RWPE2 (cell line): ENCODE measurements around the gene IGFBP3.

Source experiments
- ATAC-seq: fragments of 200-7000 bp; cut with Tn5 transposase; 3 replicates; pipeline ENCODE4 v1.9.1; 2021; ENCODE audit warnings: low read depth
- DNase-seq: peaks from one replicate; pipeline ENCODE4 v3.0.0-alpha.2; 2020; ENCODE audit warnings: low spot score
- H3K27ac ChIP-seq: fragments of 450-650 bp; 2 replicates; pipeline ENCODE4 v1.5.1; 2017; ENCODE audit warnings: mild to moderate bottlenecking; ENCODE audit not compliant: poor library complexity, severe bottlenecking
- H3K27me3 ChIP-seq: fragments of 250-450 bp; sonication (Bioruptor Pico); 2 replicates; pipeline ENCODE4 v1.5.1; 2021; ENCODE audit warnings: mild to moderate bottlenecking, moderate library complexity; ENCODE audit not compliant: insufficient read depth, poor library complexity, severe bottlenecking
- H3K36me3 ChIP-seq: fragments of 250-450 bp; sonication (Bioruptor Pico); 2 replicates; pipeline ENCODE4 v1.5.1; 2020; ENCODE audit warnings: low read depth, mild to moderate bottlenecking, moderate library complexity
- H3K4me1 ChIP-seq: fragments of 250-450 bp; sonication (Bioruptor Pico); 2 replicates; pipeline ENCODE4 v1.5.1; 2021; ENCODE audit warnings: mild to moderate bottlenecking, moderate library complexity; ENCODE audit not compliant: insufficient read depth, poor library complexity, severe bottlenecking
- H3K4me3 ChIP-seq: fragments of 250-450 bp; sonication (Bioruptor Pico); 2 replicates; pipeline ENCODE4 v1.5.1; 2021; ENCODE audit warnings: mild to moderate bottlenecking, moderate library complexity; ENCODE audit not compliant: severe bottlenecking
- H3K9me3 ChIP-seq: fragments of 250-450 bp; sonication (Bioruptor Pico); 2 replicates; pipeline ENCODE4 v1.5.1; 2021; ENCODE audit warnings: mild to moderate bottlenecking, moderate library complexity; ENCODE audit not compliant: severe bottlenecking
- CTCF ChIP-seq: fragments of 450-650 bp; IDR thresholded peaks from one replicate; pipeline ENCODE4 v1.5.1; 2017; ENCODE audit warnings: mild to moderate bottlenecking, moderate library complexity; ENCODE audit not compliant: poor library complexity, severe bottlenecking

Gene IGFBP3

GRCh38 chr7:45863715-45864114 is 57.4 kb downstream of the IGFBP3 start:
- H3K4me1 ChIP-seq, result no peaks in the 10 kb centered on the region
- no peaks in the 10 kb centered on the region for H3K9me3 ChIP-seq
- no peaks in the 10 kb centered on the region for H3K27me3 ChIP-seq
- no peak for DNase-seq
- ATAC-seq, result no peak
- TF ChIP-seq CTCF, result no peak
- H3K36me3 ChIP-seq, result no peaks in the 10 kb centered on the region
- H3K4me3 ChIP-seq, result no peak overlapping the region
- no peak overlapping the region for H3K27ac ChIP-seq
